ENCODE measurements around the gene PRKAA1. TPM values are rescaled to one million over a fixed set of nuclear protein-coding genes. Genes with fewer than 3 reads are reported as not detected.
A peak's percentile ranks its signal among the peaks of the same experiment; 100 is the strongest.

The PRKAA1 gene
- total RNA-seq, 2 experiments from 2014 or later, result 102 to 105 TPM

GRCh38 chr5:40755093-40755406 is 43.1 kb downstream of the PRKAA1 start:
- DNase-seq, result peak; percentile 32 to 87 (median 56)
- TF ChIP-seq, protein P1, sequence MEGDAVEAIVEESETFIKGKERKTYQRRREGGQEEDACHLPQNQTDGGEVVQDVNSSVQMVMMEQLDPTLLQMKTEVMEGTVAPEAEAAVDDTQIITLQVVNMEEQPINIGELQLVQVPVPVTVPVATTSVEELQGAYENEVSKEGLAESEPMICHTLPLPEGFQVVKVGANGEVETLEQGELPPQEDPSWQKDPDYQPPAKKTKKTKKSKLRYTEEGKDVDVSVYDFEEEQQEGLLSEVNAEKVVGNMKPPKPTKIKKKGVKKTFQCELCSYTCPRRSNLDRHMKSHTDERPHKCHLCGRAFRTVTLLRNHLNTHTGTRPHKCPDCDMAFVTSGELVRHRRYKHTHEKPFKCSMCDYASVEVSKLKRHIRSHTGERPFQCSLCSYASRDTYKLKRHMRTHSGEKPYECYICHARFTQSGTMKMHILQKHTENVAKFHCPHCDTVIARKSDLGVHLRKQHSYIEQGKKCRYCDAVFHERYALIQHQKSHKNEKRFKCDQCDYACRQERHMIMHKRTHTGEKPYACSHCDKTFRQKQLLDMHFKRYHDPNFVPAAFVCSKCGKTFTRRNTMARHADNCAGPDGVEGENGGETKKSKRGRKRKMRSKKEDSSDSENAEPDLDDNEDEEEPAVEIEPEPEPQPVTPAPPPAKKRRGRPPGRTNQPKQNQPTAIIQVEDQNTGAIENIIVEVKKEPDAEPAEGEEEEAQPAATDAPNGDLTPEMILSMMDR (IDR thresholded peaks at IDR 0.05), result peak; percentile 61
- H3K9me3 Mint-ChIP-seq, result no peaks in the 10 kb centered on the region
- H3K27ac Mint-ChIP-seq, result no peak overlapping the region
- H3K36me3 Mint-ChIP-seq (ENCODE audit: low read depth), result peaks cover 22% of the 10 kb centered on the region
- H3K4me1 Mint-ChIP-seq (ENCODE audit: low read depth), result peaks cover 31% of the 10 kb centered on the region
- no peak overlapping the region for H3K4me3 Mint-ChIP-seq
- no peaks in the 10 kb centered on the region for H3K27me3 Mint-ChIP-seq
- Histone ChIP-seq H3K4me3 (ENCODE audit: low read length) (peak overlapping the region; percentile 89), H3K9me3 (ENCODE audit: control insufficient read depth in 1 of 2, insufficient read depth in 1 of 2, low read length in 2 of 2) (no peaks in the 10 kb centered on the region), H3K27ac (ENCODE audit: low read depth in 1 of 2, low read length in 2 of 2) (peak overlapping the region; percentile 87 to 89), H3K4me1 (ENCODE audit: insufficient read depth, low read length) (peaks cover 14% of the 10 kb centered on the region), H3K36me3 (ENCODE audit: insufficient read depth, low read length) (peaks cover 4% of the 10 kb centered on the region), H3K27me3 (ENCODE audit: control insufficient read depth in 1 of 2, insufficient read depth in 2 of 2, low read length in 2 of 2) (no peaks in the 10 kb centered on the region)
- ChIA-PET CTCF (interaction anchor here (0.8 to 1.6 kb wide), 4 partner anchors 17 to 806 kb away, joined by 3 to 6 read pairs (median 3); partner anchors contain the start of gene PRKAA1), POLR2A (interaction anchor here (0.8 to 1.8 kb wide), 7 partner anchors 14 to 344 kb away, joined by 3 to 7 read pairs (median 3); partner anchors contain the start of genes PRKAA1 and PTGER4)
- ATAC-seq (ENCODE audit: poor library complexity), result peak; percentile 71
- intact Hi-C loops (cut with DNase I, micrococcal nuclease), result loop anchor here (1.0 to 10.0 kb wide), 4 partner anchors 43 to 1800 kb away; partner anchors contain the start of gene PRKAA1 (in 1 of the 2)

DNA sequence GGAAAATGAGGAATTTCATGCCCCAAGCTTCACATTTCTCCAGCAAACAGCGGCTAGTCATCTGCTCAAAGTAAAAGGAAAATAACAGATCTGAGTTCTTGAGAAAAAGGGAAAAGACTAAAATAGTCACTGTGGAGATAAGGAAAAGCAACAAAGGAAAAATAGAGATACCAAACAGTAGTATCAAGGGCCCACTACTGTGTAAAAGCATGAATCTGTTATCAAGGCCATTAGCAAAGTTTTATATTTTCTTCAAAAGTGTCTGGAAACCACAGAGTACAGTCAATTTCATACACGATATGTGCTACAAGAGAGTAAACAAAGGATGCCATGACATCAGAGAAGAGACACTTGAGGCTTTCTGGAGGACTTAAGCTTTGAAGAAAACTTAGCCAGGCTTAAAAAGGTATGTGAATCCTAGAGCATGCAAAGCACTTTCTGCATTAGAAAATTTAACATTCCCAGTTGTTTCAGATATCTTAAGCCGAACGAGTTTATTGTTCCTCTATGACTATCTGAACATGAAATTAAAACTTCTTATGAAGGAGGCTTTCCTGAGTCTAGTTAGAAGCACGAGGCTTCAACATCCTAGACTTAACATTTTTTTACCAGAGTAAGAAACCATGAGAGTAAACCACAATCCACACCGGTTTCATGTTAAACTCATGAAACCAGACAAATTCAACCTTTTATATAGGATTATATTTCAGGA is 43.6 kb downstream of the PRKAA1 start:
- no peak overlapping the region for H3K27ac Mint-ChIP-seq
- H3K4me3 Mint-ChIP-seq, result no peak overlapping the region
- Histone ChIP-seq H3K4me1 (ENCODE audit: insufficient read depth, low read length) (peaks cover 14% of the 10 kb centered on the region), H3K27ac (ENCODE audit: low read depth in 1 of 2, low read length in 2 of 2) (peak overlapping the region; percentile 87 to 89), H3K9me3 (ENCODE audit: control insufficient read depth in 1 of 2, insufficient read depth in 1 of 2, low read length in 2 of 2) (no peaks in the 10 kb centered on the region), H3K27me3 (ENCODE audit: control insufficient read depth in 1 of 2, insufficient read depth in 2 of 2, low read length in 2 of 2) (no peaks in the 10 kb centered on the region), H3K4me3 (ENCODE audit: low read length) (peak overlapping the region; percentile 89), H3K36me3 (ENCODE audit: insufficient read depth, low read length) (peaks cover 4% of the 10 kb centered on the region)
- ChIA-PET CTCF (interaction anchor here (0.6 to 1.0 kb wide), 3 partner anchors 45 to 806 kb away, joined by 3 read pairs; no protein-coding TSS in a partner anchor), POLR2A (interaction anchor here (0.8 to 1.8 kb wide), 7 partner anchors 13 to 344 kb away, joined by 3 to 7 read pairs (median 3); partner anchors contain the start of genes PRKAA1 and PTGER4)
- ATAC-seq (ENCODE audit: poor library complexity), result peak; percentile 69
- H3K36me3 Mint-ChIP-seq (ENCODE audit: low read depth), result peaks cover 21% of the 10 kb centered on the region
- TF ChIP-seq, protein P1 (IDR thresholded peaks at IDR 0.05), result no peak
- DNase-seq, result peak in 3 of 14 experiments; percentile 60 to 73 (median 69)
- H3K4me1 Mint-ChIP-seq (ENCODE audit: low read depth), result peaks cover 33% of the 10 kb centered on the region
- intact Hi-C loops (cut with DNase I, micrococcal nuclease), result loop anchor here (1.0 to 10.0 kb wide), 6 partner anchors 44 to 1800 kb away; partner anchors contain the start of gene PRKAA1 (in 1 of the 2)
- no peaks in the 10 kb centered on the region for H3K27me3 Mint-ChIP-seq
- no peaks in the 10 kb centered on the region for H3K9me3 Mint-ChIP-seq

GRCh38 chr5:40746703-40747102 is 51.5 kb downstream of the PRKAA1 start:
- DNase-seq (no peak), ATAC-seq (ENCODE audit: poor library complexity) (no peak)
- Histone ChIP-seq H3K4me1 (ENCODE audit: insufficient read depth, low read length) (peaks cover 4% of the 10 kb centered on the region), H3K9me3 (ENCODE audit: control insufficient read depth in 1 of 2, insufficient read depth in 1 of 2, low read length in 2 of 2) (no peaks in the 10 kb centered on the region), H3K36me3 (ENCODE audit: insufficient read depth, low read length) (peaks cover 19% of the 10 kb centered on the region), H3K4me3 (ENCODE audit: low read length) (no peak overlapping the region), H3K27me3 (ENCODE audit: control insufficient read depth in 1 of 2, insufficient read depth in 2 of 2, low read length in 2 of 2) (no peaks in the 10 kb centered on the region), H3K27ac (ENCODE audit: low read depth in 1 of 2, low read length in 2 of 2) (no peak overlapping the region)
- no peaks in the 10 kb centered on the region for H3K9me3 Mint-ChIP-seq
- intact Hi-C loops (cut with DNase I, micrococcal nuclease), result no loop called here
- TF ChIP-seq, protein P1 (IDR thresholded peaks at IDR 0.05), result no peak
- H3K4me1 Mint-ChIP-seq (ENCODE audit: low read depth), result peaks cover 43% of the 10 kb centered on the region
- POLR2A ChIA-PET, result no interaction called here
- no peak overlapping the region for H3K27ac Mint-ChIP-seq
- H3K27me3 Mint-ChIP-seq, result no peaks in the 10 kb centered on the region
- no peak overlapping the region for H3K4me3 Mint-ChIP-seq
- CTCF ChIA-PET, result interaction anchor here (0.6 kb wide), 1 partner anchor 43 kb away, joined by 4 read pairs; no protein-coding TSS in a partner anchor
- H3K36me3 Mint-ChIP-seq (ENCODE audit: low read depth), result peaks cover 61% of the 10 kb centered on the region
